Suprapubic skin (tissue), 4 donors: ENCODE results near the gene VPS35L. TPM values are rescaled to one million over a fixed set of nuclear protein-coding genes. Genes with fewer than 3 reads are reported as not detected.
A peak's percentile ranks its signal among the peaks of the same experiment; 100 is the strongest.

Experiments
- DNase-seq, 2 donors: peaks; one replicate each; pipeline ENCODE4 v3.0.0-alpha.2; 2019; ENCODE audit warnings: low spot score in 2 of 2
- H3K27ac ChIP-seq: fragments of 200-600 bp; sonication (generic); one replicate; pipeline ENCODE4 v1.5.1; 2019
- H3K27me3 ChIP-seq: fragments of 200-600 bp; sonication (generic); one replicate; pipeline ENCODE4 v1.5.1; 2019
- H3K36me3 ChIP-seq: fragments of 200-600 bp; sonication (generic); one replicate; pipeline ENCODE4 v1.5.1; 2019
- H3K4me1 ChIP-seq: fragments of 200-600 bp; sonication (generic); one replicate; pipeline ENCODE4 v1.5.1; 2019
- H3K4me3 ChIP-seq: fragments of 200-600 bp; sonication (generic); one replicate; pipeline ENCODE4 v1.5.1; 2019; ENCODE audit warnings: mild to moderate bottlenecking
- H3K9me3 ChIP-seq: fragments of 200-600 bp; sonication (generic); one replicate; pipeline ENCODE4 v1.5.1; 2019
- CTCF ChIP-seq, 2 donors: fragments of 200-600 bp in 1 of 2; fragments of 450-650 bp in 1 of 2; sonication (generic) in 1 of 2; IDR thresholded peaks; one replicate each; pipeline ENCODE4 v1.5.1; 2016 to 2019; ENCODE audit warnings: antibody characterized with exemption in 2 of 2, mild to moderate bottlenecking in 1 of 2, moderate library complexity in 1 of 2
- EP300 ChIP-seq: sonication (generic); formaldehyde crosslinking; IDR thresholded peaks from one replicate; pipeline ENCODE4 v1.6.1; 2017; ENCODE audit warnings: antibody characterized with exemption
- POLR2A ChIP-seq, 2 donors: fragments of 450-650 bp; IDR thresholded peaks; one replicate each; pipeline ENCODE4 v1.6.1; 2017; ENCODE audit warnings: antibody characterized with exemption in 2 of 2, mild to moderate bottlenecking in 2 of 2, moderate library complexity in 2 of 2
- POLR2AphosphoS5 ChIP-seq, 3 donors: sonication (generic); formaldehyde crosslinking; IDR thresholded peaks; one replicate each; pipeline ENCODE4 v1.6.1; 2017; ENCODE audit warnings: antibody characterized with exemption in 3 of 3
- WGBS: methylation state at CpG from one replicate; pipeline ENCODE4 v1.1.5; 2018; 5-methylcytosine and 5-hydroxymethylcytosine counted together
- total RNA-seq, 4 donors: library from RNA; depleted of rRNA; stranded (reverse); fragments of >200 nt; gene quantifications; one replicate each; pipeline ENCODE4 v1.1.0, GENCODE V29; 2016

Gene VPS35L
- total RNA-seq, 4 donors from 2014 or later = 16.3 to 30.4 (median 20.7) TPM

- Histone ChIP-seq H3K27ac (peak overlapping the region; percentile 96), H3K27me3 (no peaks in the 10 kb centered on the region), H3K36me3 (no peaks in the 10 kb centered on the region), H3K9me3 (no peaks in the 10 kb centered on the region), H3K4me1 (peaks cover 67% of the 10 kb centered on the region), H3K4me3 (peak overlapping the region; percentile 82)
- no peak for DNase-seq
- 46% methylated on average over 5 of the region's 5 CpGs for WGBS
- TF ChIP-seq POLR2A (IDR thresholded peaks at IDR 0.05) (no peak), CTCF (IDR thresholded peaks at IDR 0.05) (no peak), POLR2AphosphoS5 (IDR thresholded peaks at IDR 0.05) (no peak), EP300 (no peak)
Measured at GRCh38 chr16:19522397-19522732, 33.1 kb upstream of the VPS35L start.

- Histone ChIP-seq H3K27me3 (no peaks in the 10 kb centered on the region), H3K4me3 (no peak overlapping the region), H3K27ac (no peak overlapping the region), H3K36me3 (no peaks in the 10 kb centered on the region), H3K9me3 (no peaks in the 10 kb centered on the region), H3K4me1 (peaks cover 63% of the 10 kb centered on the region)
- TF ChIP-seq EP300 (no peak), CTCF (IDR thresholded peaks at IDR 0.05) (no peak), POLR2A (IDR thresholded peaks at IDR 0.05) (no peak), POLR2AphosphoS5 (IDR thresholded peaks at IDR 0.05) (no peak)
- WGBS = 94% methylated on average over 2 of the region's 2 CpGs
- no peak for DNase-seq
Measured at GRCh38 chr16:19522760-19523159, 32.7 kb upstream of the VPS35L start.

GRCh38 chr16:19523184-19523558, 32.3 kb upstream of the VPS35L start:
- Histone ChIP-seq H3K4me1 (peaks cover 59% of the 10 kb centered on the region), H3K27ac (no peak overlapping the region)
- 73% methylated on average over 18 of the region's 18 CpGs for WGBS

GRCh38 chr16:19523559-19524355, 31.7 kb upstream of the VPS35L start, which contains the start of gene CCP110:
Gene CCP110, plus strand, starts transcription at chr16:19523942. Its CDS starts 3,940 bp downstream, at chr16:19527882.
- peaks cover 54% of the 10 kb centered on the region for H3K4me1 ChIP-seq

More at GRCh38 chr16:19523184-19523558, 32.3 kb upstream of the VPS35L start:
- DNase-seq = no peak
- H3K9me3 ChIP-seq = no peaks in the 10 kb centered on the region
- no peaks in the 10 kb centered on the region for H3K36me3 ChIP-seq
- H3K27me3 ChIP-seq = no peaks in the 10 kb centered on the region
- TF ChIP-seq POLR2AphosphoS5 (IDR thresholded peaks at IDR 0.05) (no peak), CTCF (IDR thresholded peaks at IDR 0.05) (no peak), EP300 (no peak), POLR2A (IDR thresholded peaks at IDR 0.05) (no peak)
- H3K4me3 ChIP-seq = no peak overlapping the region

More at GRCh38 chr16:19523559-19524355, 31.7 kb upstream of the VPS35L start, which contains the start of gene CCP110:
- Histone ChIP-seq H3K27me3 (no peaks in the 10 kb centered on the region), H3K9me3 (no peaks in the 10 kb centered on the region), H3K4me3 (peak within 1 kb of the TSS; percentile 87), H3K36me3 (peaks cover 6% of the 10 kb centered on the region), H3K27ac (peak within 1 kb of the TSS; percentile 58)
- 1% methylated on average over 40 of the region's 51 CpGs for WGBS
- TF ChIP-seq POLR2A (IDR thresholded peaks at IDR 0.05) = peak in 1 of 2 donors; percentile 27
- peak in 2 of 3 donors; percentile 52 to 58 for TF ChIP-seq POLR2AphosphoS5 (IDR thresholded peaks at IDR 0.05)
- no peak for TF ChIP-seq CTCF (IDR thresholded peaks at IDR 0.05)
- TF ChIP-seq EP300 = no peak
- peak; percentile 99 for DNase-seq
